Measurements from ENCODE around the gene LINGO4. TPM values are rescaled to one million over a fixed set of nuclear protein-coding genes. Genes with fewer than 3 reads are reported as not detected.
A peak's percentile ranks its signal among the peaks of the same experiment; 100 is the strongest.

LINGO4 gene
- total RNA-seq, 1 experiment from 2014 or later, result not detected

- TF ChIP-seq SP1 (CRISPR knock-in tag; conservative IDR thresholded peaks at IDR 0.05), result peak; percentile 40; the same call in 1 of the 2 replicates
- no peak for TF ChIP-seq MXD4 (CRISPR knock-in tag; IDR thresholded peaks at IDR 0.05; ENCODE audit: borderline replicate concordance)
- TF ChIP-seq FOXJ3 (CRISPR knock-in tag; IDR thresholded peaks at IDR 0.05; ENCODE audit: borderline replicate concordance), result no peak
- no peak for TF ChIP-seq NR3C1 (CRISPR knock-in tag; conservative IDR thresholded peaks at IDR 0.05; ENCODE audit: low read depth)
- TF ChIP-seq ZBTB43 (CRISPR knock-in tag; IDR thresholded peaks at IDR 0.05), result no peak
- TF ChIP-seq ZNF232 (CRISPR knock-in tag; IDR thresholded peaks at IDR 0.05), result 0 out of 2 replicates have a peak, but pooled peaks have one; percentile 22
- TF ChIP-seq ELF4 (CRISPR knock-in tag; IDR thresholded peaks at IDR 0.05; ENCODE audit: low read depth), result no peak
- peak; percentile 23; the same call in 1 of the 2 replicates for TF ChIP-seq USF2 (CRISPR knock-in tag; IDR thresholded peaks at IDR 0.05)
- TF ChIP-seq ERG (CRISPR knock-in tag; IDR thresholded peaks at IDR 0.05), result no peak
- no peak for TF ChIP-seq CBFB (CRISPR knock-in tag; IDR thresholded peaks at IDR 0.05; ENCODE audit: low read depth)
- TF ChIP-seq TEAD4 (CRISPR knock-in tag; IDR thresholded peaks at IDR 0.05), result no peak
- TF ChIP-seq ATF2 (CRISPR knock-in tag; IDR thresholded peaks at IDR 0.05; ENCODE audit: borderline replicate concordance, low read depth), result no peak
- TF ChIP-seq AFF4 (CRISPR knock-in tag; IDR thresholded peaks at IDR 0.05; ENCODE audit: borderline replicate concordance), result no peak
- TF ChIP-seq ZNF219 (CRISPR knock-in tag; IDR thresholded peaks at IDR 0.05; ENCODE audit: borderline replicate concordance), result no peak
- TF ChIP-seq FOXP1 (CRISPR knock-in tag; IDR thresholded peaks at IDR 0.05; ENCODE audit: borderline replicate concordance), result peak; percentile 86; the same call in 1 of the 2 replicates
- TF ChIP-seq ZMAT4 (CRISPR knock-in tag; IDR thresholded peaks at IDR 0.05), result no peak
- no peak for TF ChIP-seq OVOL2 (CRISPR knock-in tag; IDR thresholded peaks at IDR 0.05; ENCODE audit: borderline replicate concordance)
- no peak for TF ChIP-seq ZNF396 (CRISPR knock-in tag; IDR thresholded peaks at IDR 0.05; ENCODE audit: borderline replicate concordance)
- TF ChIP-seq TEAD1 (CRISPR knock-in tag; IDR thresholded peaks at IDR 0.05), result 0 out of 2 replicates have a peak, but pooled peaks have one; percentile 52
- TF ChIP-seq NFYB (CRISPR knock-in tag; conservative IDR thresholded peaks at IDR 0.05; ENCODE audit: low read depth), result no peak
- TF ChIP-seq ZNF121 (CRISPR knock-in tag; IDR thresholded peaks at IDR 0.05), result no peak
- TF ChIP-seq ZNF671 (CRISPR knock-in tag; IDR thresholded peaks at IDR 0.05), result no peak
- TF ChIP-seq ZSCAN18 (CRISPR knock-in tag; IDR thresholded peaks at IDR 0.05), result no peak
- no peak for TF ChIP-seq ATF3 (CRISPR knock-in tag; conservative IDR thresholded peaks at IDR 0.05)
- TF ChIP-seq PREB (CRISPR knock-in tag; IDR thresholded peaks at IDR 0.05; ENCODE audit: borderline replicate concordance), result no peak
Observed at GRCh38 chr1:151838222-151839081, 33.2 kb upstream of the LINGO4 start (continued).
